IPS-18a (cell line): ENCODE measurements around the gene CFAP43.
A peak's percentile ranks its signal among the peaks of the same experiment; 100 is the strongest.

Experiments
- H3K27ac ChIP-seq: one replicate; pipeline ENCODE4 v1.5.1; 2013; ENCODE audit warnings: low read length
- H3K27me3 ChIP-seq: one replicate; pipeline ENCODE4 v1.6.1; 2013; ENCODE audit warnings: mild to moderate bottlenecking, low read length; ENCODE audit not compliant: control insufficient read depth, insufficient read depth
- H3K36me3 ChIP-seq: one replicate; pipeline ENCODE4 v1.6.1; 2013; ENCODE audit warnings: low read depth, low read length; ENCODE audit not compliant: control insufficient read depth
- H3K4me1 ChIP-seq: one replicate; pipeline ENCODE4 v1.6.1; 2013; ENCODE audit warnings: low read depth, low read length; ENCODE audit not compliant: control insufficient read depth
- H3K4me3 ChIP-seq: one replicate; pipeline ENCODE4 v1.5.1; 2013; ENCODE audit warnings: low read length
- H3K9ac ChIP-seq: one replicate; pipeline ENCODE4 v1.6.1; 2013; ENCODE audit warnings: mild to moderate bottlenecking, low read length, moderate library complexity
- H3K9me3 ChIP-seq: one replicate; pipeline ENCODE4 v1.6.1; 2013; ENCODE audit warnings: low read depth, low read length; ENCODE audit not compliant: control insufficient read depth

Gene CFAP43

DNA sequence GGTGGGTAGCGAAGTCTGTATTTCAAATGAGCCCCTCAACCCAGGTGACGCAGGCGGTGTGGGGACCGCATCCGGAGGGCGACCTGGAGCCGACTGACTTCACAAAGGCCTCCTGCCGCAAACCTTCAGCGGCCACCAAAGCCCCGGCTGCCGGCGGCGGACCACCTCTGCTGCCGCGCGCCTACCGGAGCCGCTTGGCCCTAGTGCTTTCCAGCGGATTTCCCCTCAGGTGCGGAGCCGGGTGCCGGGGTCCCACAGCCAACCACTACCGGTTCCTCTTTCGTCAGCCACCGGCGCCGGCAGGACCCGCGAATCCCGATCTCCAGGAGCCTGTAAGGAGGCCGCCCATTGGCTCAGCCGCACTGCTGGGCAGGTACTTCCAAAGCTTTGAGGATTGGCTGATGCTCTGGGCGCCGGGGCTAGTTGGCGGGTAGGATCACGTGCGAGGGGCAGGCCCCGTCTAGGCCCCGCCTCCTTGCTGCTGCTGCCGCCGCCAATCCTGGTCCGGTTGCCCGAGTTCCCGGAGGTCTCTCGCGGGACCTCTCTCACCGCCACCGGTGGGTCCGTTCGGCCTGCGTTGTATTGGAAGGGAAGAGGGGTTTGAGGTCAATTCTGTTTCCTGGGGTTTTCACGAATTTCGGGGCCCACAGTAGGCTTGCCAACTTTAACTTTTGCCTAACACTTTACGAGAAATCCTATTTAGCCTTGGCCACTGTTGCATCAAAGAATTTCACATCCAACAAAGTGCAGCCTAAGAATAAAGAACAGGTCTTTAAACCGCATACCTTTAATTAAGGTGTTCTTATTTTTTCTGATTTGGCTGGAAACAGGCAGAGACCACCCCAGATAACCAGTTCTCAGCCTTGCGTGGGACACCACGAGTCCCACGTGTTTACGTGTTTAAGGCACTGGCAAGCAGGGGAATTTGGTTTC, 36.8 kb upstream of the CFAP43 start, which contains the start of gene GSTO2:
Gene GSTO2 (plus strand): TSS at position 472 of the 933 bp plus-strand sequence. CDS start 5,732 bp downstream, outside the sequence.
- Histone ChIP-seq H3K4me3 (peak within 1 kb of the TSS; percentile 80), H3K9ac (peak within 1 kb of the TSS; percentile 87), H3K9me3 (no peaks in the 10 kb centered on the region), H3K27ac (peak within 1 kb of the TSS; percentile 74), H3K36me3 (peaks cover 17% of the 10 kb centered on the region), H3K27me3 (peaks cover 2% of the 10 kb centered on the region), H3K4me1 (no peaks in the 10 kb centered on the region)

DNA sequence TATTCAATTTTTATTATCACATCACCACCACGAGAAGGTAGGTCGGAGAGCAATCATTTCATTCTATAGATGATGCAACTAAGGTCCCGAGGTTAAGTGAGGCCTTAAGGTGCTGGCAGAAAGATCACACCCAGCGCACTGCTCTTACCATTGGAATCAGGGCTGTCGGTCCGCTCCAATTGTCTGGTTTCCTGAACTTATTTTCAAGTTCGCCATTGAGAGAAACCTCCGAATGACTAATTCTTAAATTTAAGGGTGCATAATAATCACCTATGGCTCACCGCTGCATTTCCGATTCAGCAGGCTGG, 36.2 kb upstream of the CFAP43 start:
- no peaks in the 10 kb centered on the region for H3K27me3 ChIP-seq
- peaks cover 23% of the 10 kb centered on the region for H3K36me3 ChIP-seq
- H3K27ac ChIP-seq: no peak overlapping the region
- no peaks in the 10 kb centered on the region for H3K9me3 ChIP-seq
- H3K9ac ChIP-seq: peak overlapping the region; percentile 87
- peak overlapping the region; percentile 80 for H3K4me3 ChIP-seq
- H3K4me1 ChIP-seq: no peaks in the 10 kb centered on the region

DNA sequence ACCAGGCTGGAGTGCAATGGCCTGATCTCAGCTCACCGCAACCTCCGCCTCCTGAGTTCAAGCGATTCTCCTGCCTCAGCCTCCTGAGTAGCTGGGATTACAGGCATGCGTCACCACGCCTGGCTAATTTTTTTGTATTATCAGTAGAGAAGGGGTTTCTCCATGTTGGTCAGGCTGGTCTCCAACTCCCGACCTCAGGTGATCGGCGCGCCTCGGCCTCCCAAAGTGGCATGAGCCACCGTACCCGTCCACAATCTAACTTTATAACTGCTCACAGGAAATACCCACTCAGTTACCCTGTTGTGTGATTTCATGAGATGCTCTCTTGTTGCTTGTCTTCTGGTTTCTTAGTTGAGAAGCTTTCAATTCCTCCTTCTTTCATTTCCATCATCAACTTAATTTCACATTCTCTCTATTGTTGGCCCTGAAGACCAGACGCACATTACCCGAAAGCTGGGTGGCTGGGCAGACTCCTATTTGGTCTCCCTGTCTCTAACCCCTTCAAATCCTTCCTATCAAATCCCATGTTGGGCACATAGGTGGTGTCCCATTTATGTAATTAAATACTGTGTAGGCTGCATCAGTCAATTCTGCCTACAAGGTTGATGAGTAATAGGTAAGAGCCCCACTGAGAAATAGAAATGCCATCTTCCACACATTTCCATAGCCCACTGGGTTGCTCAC, 35.7 kb upstream of the CFAP43 start:
- H3K27ac ChIP-seq: no peak overlapping the region

GRCh38 chr10:104264783-104265182, 32.6 kb upstream of the CFAP43 start:
- Histone ChIP-seq H3K9ac (no peak overlapping the region), H3K9me3 (no peaks in the 10 kb centered on the region), H3K27me3 (no peaks in the 10 kb centered on the region), H3K27ac (no peak overlapping the region), H3K36me3 (peaks cover 40% of the 10 kb centered on the region), H3K4me1 (no peaks in the 10 kb centered on the region), H3K4me3 (no peak overlapping the region)

More for the DNA sequence above, 35.7 kb upstream of the CFAP43 start:
- Histone ChIP-seq H3K27me3 (no peaks in the 10 kb centered on the region), H3K4me3 (peak overlapping the region; percentile 80), H3K4me1 (no peaks in the 10 kb centered on the region), H3K9ac (peak overlapping the region; percentile 87), H3K9me3 (no peaks in the 10 kb centered on the region), H3K36me3 (peaks cover 23% of the 10 kb centered on the region)

DNA sequence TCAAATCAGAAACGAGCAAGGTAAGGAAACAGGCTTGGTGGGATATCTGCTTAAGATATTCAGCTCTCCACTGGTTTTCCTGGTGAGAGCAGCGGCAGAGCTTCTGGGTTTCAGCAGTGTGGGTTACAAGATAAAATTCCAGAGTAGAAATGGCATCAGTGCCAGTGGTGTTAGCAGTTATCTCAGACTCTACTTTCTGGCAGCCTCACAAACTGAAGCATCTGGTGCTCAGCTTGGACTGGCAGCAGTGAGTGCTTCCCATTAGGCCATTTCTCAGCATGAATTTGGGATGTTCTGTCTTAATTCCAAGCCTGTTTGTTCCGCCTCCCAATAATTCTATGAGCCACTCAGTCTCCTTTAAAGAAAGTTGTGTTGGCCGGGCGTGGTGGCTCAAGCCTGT, 29.9 kb upstream of the CFAP43 start:
- Histone ChIP-seq H3K27ac (no peak overlapping the region), H3K4me1 (no peaks in the 10 kb centered on the region), H3K4me3 (no peak overlapping the region), H3K27me3 (no peaks in the 10 kb centered on the region), H3K9ac (no peak overlapping the region), H3K36me3 (peaks cover 53% of the 10 kb centered on the region), H3K9me3 (no peaks in the 10 kb centered on the region)

DNA sequence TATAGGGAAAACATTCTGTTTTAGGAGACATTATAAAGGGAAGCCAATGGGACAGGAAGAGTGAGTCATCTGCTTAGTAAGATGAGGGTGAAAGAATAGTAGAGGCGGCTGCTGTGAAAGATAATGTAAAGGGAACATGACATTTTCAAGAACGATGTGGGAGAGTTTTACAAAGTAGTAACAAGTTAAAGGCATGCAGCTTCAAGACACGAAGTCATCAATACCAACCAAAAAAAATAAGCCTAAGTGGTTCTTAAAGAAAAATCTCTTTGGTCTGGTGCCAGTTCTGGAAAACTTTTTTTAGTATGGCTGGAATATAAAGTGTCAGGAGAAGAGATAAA, 28.6 kb upstream of the CFAP43 start:
- peaks cover 49% of the 10 kb centered on the region for H3K36me3 ChIP-seq
- H3K4me3 ChIP-seq: no peak overlapping the region
- H3K27ac ChIP-seq: no peak overlapping the region
- no peak overlapping the region for H3K9ac ChIP-seq
- H3K4me1 ChIP-seq: peaks cover 8% of the 10 kb centered on the region
- H3K9me3 ChIP-seq: no peaks in the 10 kb centered on the region
- peaks cover 7% of the 10 kb centered on the region for H3K27me3 ChIP-seq

DNA sequence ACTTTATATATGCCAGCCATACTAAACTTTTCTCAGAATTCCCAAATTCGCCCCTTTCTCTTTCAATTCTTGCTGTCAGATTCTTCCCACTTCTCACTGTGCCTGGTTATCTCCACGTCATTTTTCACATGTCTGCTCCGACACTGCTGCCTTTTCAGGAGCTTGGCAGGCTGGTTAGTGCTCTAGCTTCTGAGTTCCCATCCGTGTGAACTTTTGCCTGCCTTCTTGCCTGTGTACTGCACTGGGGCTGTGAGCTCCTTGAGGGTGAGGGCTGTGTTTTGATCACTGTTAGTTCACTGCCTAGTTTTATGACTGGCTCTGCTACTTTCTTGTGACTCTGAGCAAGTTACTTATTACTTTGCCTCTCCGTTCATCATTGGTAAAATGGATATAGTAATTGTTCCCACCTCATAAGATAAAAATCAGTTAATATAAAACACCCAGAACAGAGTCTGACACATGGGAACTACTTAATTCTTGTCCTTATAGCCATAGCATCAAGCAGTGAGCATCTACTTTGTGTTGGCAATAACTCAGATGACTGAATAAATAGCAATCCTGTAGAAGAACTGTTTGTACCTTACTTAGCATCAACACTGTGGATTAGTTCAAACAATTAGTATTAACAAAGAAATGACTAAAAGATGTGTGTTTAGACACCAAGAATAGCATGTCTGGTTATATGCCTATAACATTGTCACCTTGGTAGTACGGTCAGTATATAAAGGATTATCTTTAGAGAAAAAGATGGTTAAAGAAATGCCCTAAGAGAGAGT, 28.0 kb upstream of the CFAP43 start:
- peaks cover 13% of the 10 kb centered on the region for H3K27me3 ChIP-seq
- H3K4me3 ChIP-seq: no peak overlapping the region
- H3K4me1 ChIP-seq: peaks cover 11% of the 10 kb centered on the region
- H3K9ac ChIP-seq: no peak overlapping the region
- peaks cover 47% of the 10 kb centered on the region for H3K36me3 ChIP-seq
- no peaks in the 10 kb centered on the region for H3K9me3 ChIP-seq
- H3K27ac ChIP-seq: no peak overlapping the region

GRCh38 chr10:104259456-104259855, 27.3 kb upstream of the CFAP43 start:
- Histone ChIP-seq H3K4me3 (no peak overlapping the region), H3K27me3 (peaks cover 16% of the 10 kb centered on the region), H3K9me3 (no peaks in the 10 kb centered on the region), H3K27ac (no peak overlapping the region), H3K9ac (no peak overlapping the region), H3K36me3 (peaks cover 43% of the 10 kb centered on the region), H3K4me1 (peaks cover 11% of the 10 kb centered on the region)

DNA sequence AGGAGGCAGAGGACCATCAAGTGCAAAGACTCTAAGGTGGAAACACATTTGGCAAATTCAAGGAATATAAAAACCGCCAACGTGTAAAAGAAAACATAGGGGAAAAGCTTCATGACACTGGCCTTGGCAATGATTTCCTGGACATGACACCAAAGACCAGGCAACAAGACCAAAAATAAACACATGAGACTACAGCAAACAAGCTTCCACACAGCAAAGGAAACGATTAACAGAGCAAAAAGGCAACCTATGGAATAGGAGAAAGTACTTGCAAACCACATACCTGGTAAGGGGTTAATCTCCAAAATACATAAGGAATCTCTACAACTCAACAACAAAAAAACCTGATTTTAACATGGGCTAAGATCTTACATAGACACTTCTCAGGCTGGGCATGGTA, 26.0 kb upstream of the CFAP43 start:
- Histone ChIP-seq H3K4me1 (peaks cover 23% of the 10 kb centered on the region), H3K9me3 (no peaks in the 10 kb centered on the region), H3K36me3 (peaks cover 34% of the 10 kb centered on the region), H3K9ac (no peak overlapping the region), H3K27ac (no peak overlapping the region), H3K4me3 (no peak overlapping the region), H3K27me3 (peaks cover 26% of the 10 kb centered on the region)

GRCh38 chr10:104257235-104257634, 25.1 kb upstream of the CFAP43 start:
- Histone ChIP-seq H3K4me3 (no peak overlapping the region), H3K36me3 (peaks cover 34% of the 10 kb centered on the region), H3K27ac (no peak overlapping the region), H3K4me1 (peaks cover 32% of the 10 kb centered on the region), H3K9me3 (no peaks in the 10 kb centered on the region), H3K27me3 (peaks cover 31% of the 10 kb centered on the region), H3K9ac (no peak overlapping the region)

DNA sequence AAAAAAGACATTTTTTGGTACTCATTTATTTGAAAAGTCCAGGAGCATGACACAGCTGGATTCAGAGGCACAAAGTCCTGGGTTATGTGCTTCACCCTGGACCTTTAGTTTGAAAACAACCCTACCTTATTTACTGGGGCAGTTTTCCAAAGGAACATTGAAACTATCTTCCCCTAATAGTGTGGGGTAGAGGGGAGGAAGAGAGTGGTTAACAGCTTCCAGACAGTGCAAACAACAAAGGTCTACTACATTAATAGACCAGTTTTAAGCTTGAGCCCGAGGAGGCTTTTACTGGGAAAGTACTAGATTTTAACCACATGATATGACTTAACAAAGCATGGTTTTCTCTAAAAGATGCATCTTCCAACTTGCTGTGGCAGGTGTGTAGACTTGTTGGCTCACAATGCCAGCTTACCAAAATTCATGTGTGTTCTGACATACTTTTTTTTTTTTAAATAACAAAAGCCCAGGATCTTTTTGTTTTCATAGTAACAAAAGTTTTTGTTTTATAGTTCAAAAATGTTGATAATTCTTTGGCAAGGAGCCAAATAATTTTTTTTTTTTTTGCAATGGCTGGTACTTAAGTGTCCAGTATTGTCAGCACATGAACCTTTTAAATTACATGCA, 24.3 kb upstream of the CFAP43 start:
- Histone ChIP-seq H3K4me3 (peak overlapping the region; percentile 82), H3K9ac (no peak overlapping the region), H3K4me1 (peaks cover 36% of the 10 kb centered on the region), H3K9me3 (no peaks in the 10 kb centered on the region), H3K27ac (no peak overlapping the region), H3K27me3 (peaks cover 35% of the 10 kb centered on the region), H3K36me3 (peaks cover 31% of the 10 kb centered on the region)
